T-helper 1 cell treated with Interleukin-12 subunit alpha and Interleukin-12 subunit beta and Interleukin-4 antibody, amounts not matched to agents 30 μg/mL and 1 μg/mL, for 36 hours (primary cell): ENCODE data around the gene PTRH2.

Experiments
- H3K27ac Mint-ChIP-seq: one replicate; pipeline ENCODE4 v1.8.0; 2021; ENCODE audit warnings: mild to moderate bottlenecking, mixed read lengths
- H3K27me3 Mint-ChIP-seq: one replicate; pipeline ENCODE4 v1.8.0; 2021; ENCODE audit warnings: low read depth, mixed read lengths
- H3K36me3 Mint-ChIP-seq: one replicate; pipeline ENCODE4 v1.8.0; 2021; ENCODE audit warnings: low read depth, mixed read lengths
- H3K4me1 Mint-ChIP-seq: one replicate; pipeline ENCODE4 v1.8.0; 2021; ENCODE audit warnings: low read depth, mixed read lengths
- H3K4me3 Mint-ChIP-seq: one replicate; pipeline ENCODE4 v1.8.0; 2021; ENCODE audit warnings: mild to moderate bottlenecking, moderate library complexity, mixed read lengths
- H3K9me3 Mint-ChIP-seq: one replicate; pipeline ENCODE4 v1.8.0; 2021; ENCODE audit warnings: mixed read lengths

The PTRH2 gene

DNA sequence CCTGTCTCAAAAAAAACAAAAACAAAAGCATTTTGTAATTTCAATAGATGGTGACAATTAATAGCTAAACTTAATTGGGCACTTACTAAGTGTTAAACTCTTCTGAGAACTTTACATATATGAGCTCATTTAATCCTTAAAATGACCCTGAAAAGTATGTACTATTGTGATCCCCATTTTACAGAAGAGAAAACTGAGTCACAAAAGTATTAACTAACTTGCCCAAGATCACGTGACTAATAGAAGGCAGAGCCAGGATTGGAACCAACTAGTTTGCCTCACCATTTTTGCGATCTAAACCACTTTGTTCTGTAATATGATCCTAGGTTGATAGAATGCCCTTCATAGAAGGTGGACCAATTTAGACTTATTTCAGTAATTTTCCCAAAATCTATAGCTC lies 26.5 kb upstream of the PTRH2 start:
- Mint-ChIP-seq H3K4me1 (peaks cover 12% of the 10 kb centered on the region), H3K27ac (no peak overlapping the region), H3K36me3 (peaks cover 21% of the 10 kb centered on the region), H3K9me3 (no peaks in the 10 kb centered on the region), H3K27me3 (no peaks in the 10 kb centered on the region), H3K4me3 (no peak overlapping the region)

DNA sequence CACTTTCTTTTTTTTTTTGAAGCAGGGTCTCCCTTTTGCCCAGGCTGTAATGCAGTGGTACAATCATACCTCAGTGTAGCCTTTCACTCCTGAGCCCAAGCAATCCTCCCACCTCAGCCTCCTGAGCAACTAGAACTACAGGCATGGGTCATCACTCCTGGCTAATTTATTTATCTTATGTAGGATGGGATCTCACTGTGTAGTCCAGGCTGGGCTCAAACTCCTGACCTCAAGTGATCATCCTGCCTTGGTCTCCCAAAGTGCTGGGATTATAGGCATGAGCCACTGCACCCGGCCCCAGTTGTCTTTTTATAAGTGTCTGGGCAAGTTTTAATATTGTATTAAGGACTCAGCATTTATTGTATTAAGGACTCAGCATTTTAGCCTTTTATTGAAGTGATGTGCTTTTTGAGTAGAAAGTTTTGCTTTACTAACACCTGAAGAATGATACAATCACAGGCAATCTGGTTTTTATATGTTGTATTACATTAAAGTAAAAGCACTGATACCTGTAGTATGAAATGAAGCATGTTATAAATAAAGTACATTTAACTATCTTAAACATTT lies 23.1 kb upstream of the PTRH2 start:
- Mint-ChIP-seq H3K27ac (no peak overlapping the region), H3K36me3 (peaks cover 13% of the 10 kb centered on the region), H3K9me3 (no peaks in the 10 kb centered on the region), H3K4me3 (no peak overlapping the region), H3K27me3 (no peaks in the 10 kb centered on the region), H3K4me1 (peaks cover 13% of the 10 kb centered on the region)

DNA sequence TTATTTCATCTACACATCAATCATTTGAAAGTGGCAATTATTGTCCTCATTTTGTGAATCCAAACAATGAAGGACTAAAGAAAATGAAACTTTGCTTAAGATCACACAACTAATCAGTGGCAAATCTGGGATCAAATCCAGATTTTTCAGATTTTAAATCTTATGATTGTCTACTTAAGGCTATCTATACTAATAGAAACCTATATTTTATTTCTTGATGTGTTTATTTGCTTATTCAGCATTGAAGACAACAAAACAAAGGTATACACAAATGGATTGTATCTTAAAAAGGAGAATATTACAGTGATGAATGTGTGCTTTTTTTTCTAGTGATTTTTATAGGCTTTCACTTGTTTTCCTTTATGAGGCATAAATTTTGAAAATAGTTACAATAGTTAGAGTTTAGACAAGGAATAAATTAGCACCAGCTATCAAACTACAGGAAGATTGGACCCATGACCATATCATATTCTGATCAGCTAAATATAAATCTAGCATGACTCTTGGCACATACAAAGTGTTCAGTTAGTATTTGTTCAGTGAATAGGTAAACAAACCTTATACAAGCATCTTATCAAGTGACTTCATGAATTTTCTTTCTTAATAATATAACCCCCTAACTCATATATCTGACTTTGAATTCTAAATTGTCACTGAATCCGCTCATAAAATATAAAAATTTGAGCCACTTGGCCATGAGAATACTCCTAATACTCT lies 20.7 kb upstream of the PTRH2 start:
- Mint-ChIP-seq H3K27ac (no peak overlapping the region), H3K4me3 (no peak overlapping the region), H3K4me1 (peaks cover 17% of the 10 kb centered on the region), H3K9me3 (no peaks in the 10 kb centered on the region), H3K36me3 (peaks cover 11% of the 10 kb centered on the region), H3K27me3 (no peaks in the 10 kb centered on the region)

DNA sequence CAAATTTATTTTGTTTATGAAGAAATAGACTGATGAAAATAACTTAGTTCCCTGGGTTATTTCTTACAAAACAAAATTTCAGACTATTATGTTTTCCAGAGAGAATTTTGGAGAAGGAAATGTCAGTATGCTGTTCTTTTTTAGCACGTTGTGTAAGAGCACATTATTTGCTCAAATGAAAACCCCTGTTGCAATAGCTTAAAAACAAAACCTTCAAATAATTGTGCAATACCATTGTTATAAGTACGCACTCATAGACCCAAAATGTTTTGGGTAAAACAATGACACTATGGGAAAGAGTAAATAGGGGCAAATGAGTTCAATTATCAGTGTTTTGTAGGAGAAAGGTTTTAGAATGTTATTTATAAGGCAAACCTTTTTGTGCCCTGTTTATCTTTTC lies 18.5 kb upstream of the PTRH2 start:
- Mint-ChIP-seq H3K4me1 (peaks cover 15% of the 10 kb centered on the region), H3K27ac (no peak overlapping the region), H3K36me3 (peaks cover 5% of the 10 kb centered on the region), H3K4me3 (no peak overlapping the region), H3K9me3 (no peaks in the 10 kb centered on the region), H3K27me3 (no peaks in the 10 kb centered on the region)

DNA sequence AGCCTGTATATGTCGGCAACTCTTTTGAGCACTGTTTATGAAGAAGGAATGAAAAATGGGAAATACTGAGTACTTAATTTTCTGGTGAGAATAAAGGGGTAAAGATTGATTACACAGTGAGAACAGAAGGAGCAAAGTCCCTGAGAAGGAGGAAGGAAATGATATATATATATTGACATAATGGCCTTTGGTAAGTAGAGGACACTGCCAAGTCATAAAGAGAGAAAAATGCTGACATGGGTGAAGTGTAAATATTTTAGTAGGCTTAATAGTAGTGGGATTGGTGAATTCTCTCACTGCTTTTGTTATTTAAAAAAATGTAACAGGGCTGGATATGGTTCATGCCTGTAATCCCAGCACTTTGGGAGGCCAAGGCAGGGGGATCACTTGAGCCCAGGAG lies 16.4 kb upstream of the PTRH2 start:
- Mint-ChIP-seq H3K27ac (no peak overlapping the region), H3K4me3 (no peak overlapping the region), H3K4me1 (peaks cover 14% of the 10 kb centered on the region), H3K36me3 (peaks cover 8% of the 10 kb centered on the region), H3K27me3 (no peaks in the 10 kb centered on the region), H3K9me3 (no peaks in the 10 kb centered on the region)

DNA sequence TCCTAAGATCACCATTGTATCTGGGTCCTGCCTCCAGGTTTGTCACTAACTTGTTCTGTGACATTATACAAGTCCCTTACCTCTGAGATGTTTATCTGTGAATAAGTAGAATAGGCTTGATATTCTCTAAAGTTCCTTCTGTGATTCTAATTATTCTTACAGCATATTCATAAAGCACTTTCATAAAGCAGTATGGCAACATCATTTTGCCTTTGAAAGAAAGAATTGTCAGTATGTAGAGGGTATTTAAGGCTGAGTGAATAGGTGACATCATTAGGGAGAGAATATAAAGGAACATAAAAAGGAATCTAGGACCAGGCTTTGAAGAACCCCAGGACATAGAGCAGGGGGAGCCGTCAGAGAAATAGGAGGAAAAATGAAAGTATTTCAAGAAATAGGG lies 15.8 kb upstream of the PTRH2 start:
- Mint-ChIP-seq H3K36me3 (peaks cover 10% of the 10 kb centered on the region), H3K4me3 (no peak overlapping the region), H3K27ac (no peak overlapping the region), H3K9me3 (no peaks in the 10 kb centered on the region), H3K4me1 (peaks cover 14% of the 10 kb centered on the region), H3K27me3 (no peaks in the 10 kb centered on the region)

DNA sequence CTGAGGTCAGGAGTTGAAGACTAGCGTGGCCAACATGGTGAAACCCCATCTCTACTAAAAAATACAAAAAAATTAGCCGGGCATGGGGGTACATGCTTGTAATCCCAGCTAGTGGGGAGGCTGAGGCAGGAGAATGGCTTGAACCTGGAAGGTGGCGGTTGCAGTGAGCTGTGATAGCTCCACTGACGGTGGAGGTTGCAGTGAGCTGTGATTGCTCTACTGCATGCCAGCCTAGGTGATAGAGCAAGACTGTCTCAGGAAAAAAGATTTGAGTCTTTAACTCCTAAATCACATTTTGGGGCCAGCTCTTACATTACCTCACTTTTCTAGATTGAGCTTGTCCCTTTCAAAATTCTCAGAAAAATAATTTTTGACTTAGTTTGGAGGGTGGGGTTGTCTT lies 15.4 kb upstream of the PTRH2 start:
- Mint-ChIP-seq H3K27me3 (no peaks in the 10 kb centered on the region), H3K4me3 (no peak overlapping the region), H3K4me1 (peaks cover 14% of the 10 kb centered on the region), H3K27ac (no peak overlapping the region), H3K9me3 (no peaks in the 10 kb centered on the region), H3K36me3 (peaks cover 10% of the 10 kb centered on the region)

DNA sequence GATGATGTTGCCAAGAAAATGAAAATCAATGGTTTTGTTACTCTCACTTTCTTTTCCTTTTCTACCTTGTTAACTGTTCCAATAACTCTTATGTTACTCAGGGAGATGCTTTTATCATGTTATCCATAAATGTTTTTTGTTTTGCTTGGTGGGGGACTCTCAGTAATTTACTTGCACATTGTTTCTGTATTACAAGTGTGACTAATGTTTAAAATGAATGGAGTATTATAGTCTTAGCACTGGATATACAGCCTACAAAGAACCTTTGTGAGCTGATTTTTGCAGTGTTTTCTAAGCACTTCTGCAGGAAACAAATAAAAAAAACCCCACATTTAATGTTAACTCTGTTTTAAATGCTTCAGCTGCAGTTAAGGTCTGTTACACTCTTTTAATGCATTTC lies 12.3 kb upstream of the PTRH2 start:
- no peaks in the 10 kb centered on the region for H3K27me3 Mint-ChIP-seq
- no peak overlapping the region for H3K4me3 Mint-ChIP-seq
- H3K27ac Mint-ChIP-seq, result no peak overlapping the region
- no peaks in the 10 kb centered on the region for H3K9me3 Mint-ChIP-seq
- H3K4me1 Mint-ChIP-seq, result peaks cover 10% of the 10 kb centered on the region
- peaks cover 10% of the 10 kb centered on the region for H3K36me3 Mint-ChIP-seq

DNA sequence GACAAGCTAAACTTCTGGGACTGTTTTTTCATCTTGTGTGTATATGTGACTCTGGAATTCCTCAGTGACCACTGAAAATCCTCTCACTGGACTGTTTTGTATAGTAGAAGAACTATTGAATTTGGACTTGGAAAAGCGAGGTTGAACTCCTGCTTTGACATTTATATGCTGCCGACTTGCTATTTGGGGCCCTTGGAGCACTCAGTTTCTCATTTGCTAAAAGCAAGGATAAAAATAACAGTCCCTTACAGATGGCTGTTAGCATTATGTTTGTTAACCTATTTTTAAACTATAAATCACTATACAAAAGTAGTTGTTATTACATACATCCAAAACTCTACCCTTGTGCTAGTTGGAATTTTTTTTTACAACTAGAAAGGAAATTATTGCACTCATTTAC lies 9.2 kb upstream of the PTRH2 start:
- H3K36me3 Mint-ChIP-seq, result peaks cover 10% of the 10 kb centered on the region
- H3K27ac Mint-ChIP-seq, result no peak overlapping the region
- peaks cover 9% of the 10 kb centered on the region for H3K4me1 Mint-ChIP-seq

DNA sequence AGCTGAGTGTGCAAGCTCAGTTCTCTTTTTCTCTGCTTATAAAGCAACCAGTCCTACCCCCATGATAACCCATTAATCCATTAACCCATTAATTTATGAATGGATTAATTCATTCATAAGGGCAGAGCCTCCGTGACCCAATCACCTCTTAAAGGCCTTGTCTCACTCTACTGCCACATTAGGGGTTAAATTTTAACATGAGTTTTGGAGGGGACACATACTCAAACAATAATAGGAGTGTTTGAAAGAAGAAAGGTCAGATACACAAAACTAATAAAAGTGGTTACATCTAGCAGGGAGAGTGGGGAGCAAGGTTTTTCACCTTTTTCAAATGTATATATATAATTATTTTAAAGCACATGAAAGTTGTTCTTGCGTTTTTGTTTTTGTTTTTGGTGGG lies 7.0 kb upstream of the PTRH2 start:
- no peak overlapping the region for H3K4me3 Mint-ChIP-seq
- peaks cover 10% of the 10 kb centered on the region for H3K36me3 Mint-ChIP-seq
- H3K27ac Mint-ChIP-seq, result no peak overlapping the region
- no peaks in the 10 kb centered on the region for H3K9me3 Mint-ChIP-seq
- peaks cover 12% of the 10 kb centered on the region for H3K4me1 Mint-ChIP-seq
- H3K27me3 Mint-ChIP-seq, result no peaks in the 10 kb centered on the region

More for the DNA sequence above, 9.2 kb upstream of the PTRH2 start:
- Mint-ChIP-seq H3K27me3 (no peaks in the 10 kb centered on the region), H3K4me3 (no peak overlapping the region), H3K9me3 (no peaks in the 10 kb centered on the region)

DNA sequence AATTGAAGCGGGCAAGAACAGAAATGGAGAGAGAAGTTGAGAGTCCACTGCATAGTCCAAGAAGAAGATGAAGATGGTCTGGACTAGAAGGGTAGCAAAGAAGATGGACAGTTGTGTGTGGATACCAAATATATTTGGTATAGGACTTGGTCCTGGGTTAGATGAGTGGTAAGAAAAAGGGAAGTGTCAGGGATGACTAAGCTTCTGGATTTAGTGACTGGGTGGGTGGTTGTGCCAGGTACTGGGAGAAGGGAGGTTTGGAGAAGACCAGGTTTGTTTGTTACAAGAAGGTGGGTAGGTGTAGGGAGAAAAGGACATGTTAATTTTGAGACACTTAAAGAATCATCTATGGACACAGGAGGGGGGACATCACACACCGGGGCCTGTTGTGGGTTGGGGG lies 5.6 kb upstream of the PTRH2 start:
- Mint-ChIP-seq H3K27ac (no peak overlapping the region), H3K4me3 (no peak overlapping the region), H3K9me3 (no peaks in the 10 kb centered on the region), H3K27me3 (no peaks in the 10 kb centered on the region), H3K36me3 (peaks cover 5% of the 10 kb centered on the region), H3K4me1 (peaks cover 19% of the 10 kb centered on the region)

DNA sequence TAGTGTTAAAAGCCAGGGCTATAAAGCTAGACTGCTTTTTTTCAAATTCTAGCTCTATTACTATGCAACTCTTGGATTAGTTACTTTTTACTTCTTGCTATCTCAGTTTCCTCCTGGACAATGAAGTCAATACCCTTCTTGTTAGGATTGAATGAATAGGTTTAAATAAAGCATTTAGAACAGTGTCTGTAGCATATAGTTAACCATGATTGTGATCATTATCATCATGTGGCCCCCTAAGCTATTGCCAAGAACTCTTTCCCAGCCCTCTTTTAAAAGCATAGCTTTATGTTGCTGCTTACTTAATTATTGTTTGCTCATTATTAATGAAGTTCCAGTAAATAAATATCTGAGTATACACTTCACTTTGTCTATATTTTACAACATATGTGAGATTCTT lies 4.7 kb upstream of the PTRH2 start:
- Mint-ChIP-seq H3K4me1 (peaks cover 19% of the 10 kb centered on the region), H3K27ac (no peak overlapping the region), H3K27me3 (no peaks in the 10 kb centered on the region), H3K9me3 (no peaks in the 10 kb centered on the region), H3K4me3 (no peak overlapping the region), H3K36me3 (peaks cover 9% of the 10 kb centered on the region)

DNA sequence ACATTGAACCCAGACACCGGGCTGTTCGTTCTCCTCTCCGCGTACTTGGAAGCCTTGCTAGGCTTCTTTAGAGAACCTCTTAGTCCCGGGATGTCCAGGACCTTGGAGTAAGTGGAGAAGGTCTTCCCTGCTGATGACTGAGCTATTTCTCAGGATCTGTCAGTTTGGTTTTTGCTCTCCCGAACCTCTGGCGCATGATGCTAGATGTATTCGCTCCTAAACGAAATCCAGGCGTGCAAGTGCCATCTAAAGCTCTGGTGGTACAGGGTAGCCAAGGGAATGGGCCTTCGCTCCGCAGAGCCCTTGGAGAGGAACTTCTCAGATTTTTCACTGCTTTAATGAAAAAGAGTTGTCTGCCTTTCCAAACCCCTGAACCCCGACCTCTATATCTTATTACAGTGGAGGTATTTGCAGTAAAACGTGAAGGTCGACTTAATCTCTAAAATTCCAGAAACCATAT lies 771 bp upstream of the PTRH2 start:
- peaks cover 35% of the 10 kb centered on the region for H3K4me1 Mint-ChIP-seq

DNA sequence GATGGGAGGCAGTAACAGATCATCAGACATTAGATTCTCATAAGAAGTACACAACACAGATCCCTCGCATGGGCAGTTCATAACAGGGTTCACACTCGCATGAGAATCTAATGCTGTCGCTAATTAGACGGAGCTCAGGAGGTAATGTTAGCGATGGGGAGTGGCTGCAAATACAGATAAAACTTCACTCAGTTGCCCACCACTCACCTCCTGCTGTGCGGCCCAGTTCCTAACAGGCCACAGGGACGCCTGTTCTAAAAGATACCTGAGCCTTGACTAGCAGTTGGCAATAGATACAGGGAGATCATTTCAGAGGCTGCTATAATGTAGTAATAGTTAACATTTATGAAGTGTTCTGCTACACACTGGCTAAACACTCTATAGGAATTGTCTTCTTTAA lies 4.9 kb downstream of the PTRH2 start:
- Mint-ChIP-seq H3K36me3 (peaks cover 34% of the 10 kb centered on the region), H3K27ac (no peak overlapping the region), H3K4me1 (peaks cover 48% of the 10 kb centered on the region), H3K4me3 (no peak overlapping the region), H3K9me3 (no peaks in the 10 kb centered on the region), H3K27me3 (no peaks in the 10 kb centered on the region)

More for the DNA sequence above, 771 bp upstream of the PTRH2 start:
- Mint-ChIP-seq H3K27ac (peak overlapping the region; percentile 98), H3K9me3 (no peaks in the 10 kb centered on the region), H3K27me3 (no peaks in the 10 kb centered on the region), H3K36me3 (peaks cover 19% of the 10 kb centered on the region), H3K4me3 (peak overlapping the region; percentile 100)

DNA sequence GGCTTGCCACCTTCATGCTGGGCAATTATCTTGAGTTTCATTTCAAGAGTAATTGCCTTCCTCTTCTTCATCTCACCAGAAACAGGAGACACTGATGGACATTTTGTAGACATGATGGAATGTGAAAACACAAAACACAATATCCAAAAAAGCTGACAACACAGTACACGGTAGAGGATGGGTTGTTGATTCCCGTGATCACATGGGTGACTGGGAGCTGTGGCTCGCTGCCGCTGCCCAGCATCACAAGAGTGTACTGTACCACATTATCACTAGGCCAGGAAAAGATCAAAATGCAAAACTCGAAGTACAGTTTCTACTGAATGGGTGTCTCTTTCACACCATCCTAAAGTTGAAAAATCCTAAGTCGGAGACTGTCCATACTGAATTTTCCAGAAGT lies 7.4 kb downstream of the PTRH2 start:
- Mint-ChIP-seq H3K27ac (no peak overlapping the region), H3K9me3 (no peaks in the 10 kb centered on the region), H3K27me3 (no peaks in the 10 kb centered on the region), H3K36me3 (peaks cover 36% of the 10 kb centered on the region), H3K4me3 (no peak overlapping the region), H3K4me1 (peaks cover 41% of the 10 kb centered on the region)
